Erythroblast (primary cell): ENCODE measurements around the gene TTC28.

Source experiments
- GATA1 ChIP-seq: IDR thresholded peaks from 2 replicates; pipeline ENCODE4 v1.6.1; 2011; ENCODE audit warnings: low read depth, mild to moderate bottlenecking, control low read depth, low read length, moderate library complexity
- POLR2A ChIP-seq: IDR thresholded peaks from 2 replicates; pipeline ENCODE4 v1.6.1; 2011; ENCODE audit warnings: mild to moderate bottlenecking, low read length

- TF ChIP-seq POLR2A (no peak), GATA1 (no peak)
These were observed 670.3 kb downstream of the TTC28 start for GRCh38 chr22:28009272-28009827.
